Endothelial cell of umbilical vein (primary cell): ENCODE measurements around the gene IKZF5. TPM values are rescaled to one million over a fixed set of nuclear protein-coding genes. Genes with fewer than 3 reads are reported as not detected.

Source experiments
- BruUV-seq: library from RNA; stranded (reverse); fragments of 400-500 nt; replicated peaks from 2 replicates; lab custom pipeline; 2021; lab: Mats Ljungman, UMichigan
- CTCF ChIA-PET: fragments of 300-600, 350-600 bp; sonication (Branson Sonifier 250); formaldehyde crosslinking; loops from one replicate; lab custom pipeline; 2021; ENCODE audit warnings: antibody characterized with exemption, inconsistent platforms; lab: Charles Lee
- POLR2A ChIA-PET: fragments of 300-600, 350-600 bp; sonication (Branson Sonifier 250); formaldehyde crosslinking; loops from one replicate; lab custom pipeline; 2021; ENCODE audit warnings: antibody characterized with exemption, inconsistent platforms; lab: Charles Lee
- DNase-seq: peaks from one replicate; pipeline ENCODE4 v3.0.0-alpha.2; 2011; ENCODE audit warnings: low read depth, low spot score
- FAIRE-seq: peaks from 2 replicates; lab custom pipeline; 2011; peaks lifted over from hg19 to GRCh38; lab: Jason Lieb, UNC
- H2AFZ ChIP-seq: 2 replicates; pipeline ENCODE4 v1.6.0; 2012; ENCODE audit warnings: low read depth, low read length, control low read depth, inconsistent platforms
- H3K27ac ChIP-seq: 2 replicates; pipeline ENCODE4 v1.5.1; 2011; ENCODE audit warnings: low read depth, mild to moderate bottlenecking, control low read depth, low read length, moderate library complexity; ENCODE audit not compliant: insufficient read depth
- H3K27me3 ChIP-seq, 2 experiments: 2 replicates each; pipeline versions ENCODE4 v1.6.0 to v1.6.1; 2011; ENCODE audit warnings: low read length in 2 of 2, mixed read lengths in 1 of 2; ENCODE audit not compliant: control insufficient read depth in 2 of 2, insufficient read depth in 2 of 2
- H3K36me3 ChIP-seq, 2 experiments: 2 replicates in 1 of 2; 3 replicates in 1 of 2; pipeline ENCODE4 v1.5.1; 2011; ENCODE audit warnings: low read length in 2 of 2, mild to moderate bottlenecking in 1 of 2, moderate library complexity in 1 of 2; ENCODE audit not compliant: control insufficient read depth in 2 of 2, insufficient read depth in 2 of 2; ENCODE audit errors: extremely low read depth in 1 of 2
- H3K4me1 ChIP-seq: 3 replicates; pipeline ENCODE4 v1.5.1; 2011; ENCODE audit warnings: mild to moderate bottlenecking, low read length; ENCODE audit not compliant: control insufficient read depth, insufficient read depth; ENCODE audit errors: extremely low read depth
- H3K4me2 ChIP-seq: 2 replicates; pipeline ENCODE4 v1.6.1; 2011; ENCODE audit warnings: low read length, control low read depth, mixed read lengths; ENCODE audit not compliant: insufficient read depth
- H3K4me3 ChIP-seq, 3 experiments: fragments of 200-600 bp in 1 of 3; sonication (generic), shearing (Covaris generic) in 1 of 3; replicated peaks in 1 of 3; 2 replicates each; pipeline ENCODE4 v1.5.1; 2011 to 2016; ENCODE audit warnings: control low read depth in 3 of 3, low read length in 3 of 3, mild to moderate bottlenecking in 2 of 3, inconsistent platforms in 1 of 3, low read depth in 1 of 3, moderate library complexity in 1 of 3; ENCODE audit not compliant: insufficient read depth in 1 of 3
- H3K79me2 ChIP-seq: 2 replicates; pipeline ENCODE4 v1.6.0; 2012; ENCODE audit warnings: low read length, inconsistent platforms; ENCODE audit not compliant: control insufficient read depth, insufficient read depth
- H3K9ac ChIP-seq: replicated peaks from 2 replicates; pipeline ENCODE3; 2011; ENCODE audit warnings: low read length, control low read depth; ENCODE audit not compliant: insufficient read depth; ENCODE audit errors: extremely low read depth
- H3K9me1 ChIP-seq: replicated peaks from 3 replicates; pipeline ENCODE4 v1.6.0; 2011; ENCODE audit warnings: mild to moderate bottlenecking, low read length; ENCODE audit not compliant: control insufficient read depth, insufficient read depth; ENCODE audit errors: extremely low read depth
- H3K9me3 ChIP-seq: replicated peaks from 2 replicates; pipeline ENCODE4 v1.5.1; 2012; ENCODE audit warnings: low read length, inconsistent platforms; ENCODE audit not compliant: control insufficient read depth, insufficient read depth
- H4K20me1 ChIP-seq: replicated peaks from 2 replicates; pipeline ENCODE3; 2011; ENCODE audit warnings: mild to moderate bottlenecking, low read length; ENCODE audit not compliant: control insufficient read depth, insufficient read depth; ENCODE audit errors: extremely low read depth
- CTCF ChIP-seq, 2 donors: IDR thresholded peaks; 1 replicate in 1 of 2; 2 replicates in 1 of 2; pipeline ENCODE4 v1.5.1; 2011; ENCODE audit warnings: low read length in 2 of 2, mild to moderate bottlenecking in 2 of 2, moderate library complexity in 2 of 2, control low read depth in 1 of 2, inconsistent platforms in 1 of 2, low read depth in 1 of 2; ENCODE audit not compliant: insufficient read depth in 1 of 2; ENCODE audit errors: extremely low read depth in 1 of 2
- EZH2 ChIP-seq: IDR thresholded peaks from 2 replicates; pipeline ENCODE4 v1.6.1; 2012; ENCODE audit warnings: borderline replicate concordance, low read depth, mild to moderate bottlenecking, moderate library complexity, low read length, inconsistent platforms; ENCODE audit not compliant: severe bottlenecking
- FOS ChIP-seq: IDR thresholded peaks from 2 replicates; pipeline ENCODE4 v1.6.1; 2011; ENCODE audit warnings: mild to moderate bottlenecking, low read length, moderate library complexity, borderline replicate concordance; ENCODE audit not compliant: insufficient read depth
- GATA2 ChIP-seq: IDR thresholded peaks from 2 replicates; pipeline ENCODE4 v1.7.0; 2011; ENCODE audit warnings: low read depth, mild to moderate bottlenecking, moderate library complexity, mixed read lengths, low read length; ENCODE audit not compliant: insufficient read length, insufficient read depth
- JUN ChIP-seq: IDR thresholded peaks from 2 replicates; pipeline ENCODE4 v1.6.1; 2011; ENCODE audit warnings: borderline replicate concordance, low read depth; ENCODE audit not compliant: insufficient read length, insufficient read depth
- MAX ChIP-seq: IDR thresholded peaks from 2 replicates; pipeline ENCODE4 v1.6.1; 2011; ENCODE audit not compliant: insufficient read depth, insufficient read length
- MYC ChIP-seq: IDR thresholded peaks from one replicate; pipeline ENCODE4 v1.6.1; 2011; ENCODE audit warnings: mild to moderate bottlenecking, low read depth, low read length
- POLR2A ChIP-seq: IDR thresholded peaks from 2 replicates; pipeline ENCODE4 v1.6.1; 2012; ENCODE audit warnings: low read depth, mild to moderate bottlenecking, control low read depth, low read length
- POLR2AphosphoS5 ChIP-seq: IDR thresholded peaks from 2 replicates; pipeline ENCODE4 v1.6.1; 2012; ENCODE audit warnings: low read depth, mild to moderate bottlenecking, control low read depth, low read length, moderate library complexity; ENCODE audit not compliant: insufficient read depth
- dilution Hi-C: fragments of 300-500 bp; cut with MboI; formaldehyde crosslinking; loops from one replicate; pipeline ENCODE4 v1.15.0; 2019; ENCODE audit warnings: low sequenced_read_pairs; ENCODE audit not compliant: extremely low pct_ligation_motif_present
- intact Hi-C: fragments of 100-400 bp; cut with micrococcal nuclease; formaldehyde crosslinking; loops from one replicate; pipeline ENCODE4 v1.10.0; 2022
- polyA plus RNA-seq, 4 experiments: library from polyadenylated mRNA; depleted of rRNA in 3 of 4; stranded (reverse) in 3 of 4; unstranded in 1 of 4; fragments of >200 nt; gene quantifications; 2 replicates each; pipeline versions ENCODE4 v1.2.1 to v1.2.3, GENCODE V29; 2011 to 2012; ENCODE audit warnings: missing spikeins in 1 of 4
- total RNA-seq: library from RNA; stranded (reverse); gene quantifications from 2 replicates; pipeline ENCODE4 v1.2.3, GENCODE V29; 2021

Gene IKZF5
- total and polyA plus RNA-seq, 2 donors (not counting 3 experiments of a cell fraction or from before 2014, with no cell fraction given) = 7.1 to 10.3 TPM

GRCh38 chr10:123001370-123001769, 7.2 kb downstream of the IKZF5 start:
- CTCF ChIA-PET = no interaction called here
- H3K36me3 ChIP-seq = peaks cover 0 to 2% of the 10 kb centered on the region in 2 experiments
- H3K9ac ChIP-seq = no peak overlapping the region
- dilution Hi-C loops (no loop called here), intact Hi-C loops (loop anchor here (10.0 kb wide), 1 partner anchor 1603 kb away; no protein-coding TSS in a partner anchor)
- peaks cover 4% of the 10 kb centered on the region for H3K4me1 ChIP-seq
- BruUV-seq = no TSS peak
- FAIRE-seq (no peak), DNase-seq (no peak)
- H3K27ac ChIP-seq = no peak overlapping the region
- no peak overlapping the region for H3K4me2 ChIP-seq
- no peak for TF ChIP-seq MYC
- TF ChIP-seq EZH2 = no peak
- no peak for TF ChIP-seq POLR2A
- no peak for TF ChIP-seq CTCF (IDR thresholded peaks at IDR 0.05; ENCODE audit: extremely low read depth in 1 of 2, insufficient read depth in 1 of 2, low read depth in 1 of 2, low read length in 2 of 2)
- no peak for TF ChIP-seq JUN
- TF ChIP-seq GATA2 = no peak
- TF ChIP-seq POLR2AphosphoS5 = no peak
- TF ChIP-seq FOS = no peak
- TF ChIP-seq MAX = no peak
- H3K9me3 ChIP-seq = no peaks in the 10 kb centered on the region
- peaks cover 2% of the 10 kb centered on the region for H4K20me1 ChIP-seq
- no peak overlapping the region for H3K4me3 ChIP-seq
- H3K79me2 ChIP-seq = peaks cover 68% of the 10 kb centered on the region
- POLR2A ChIA-PET = no interaction called here
- H3K9me1 ChIP-seq = no peaks in the 10 kb centered on the region
- H3K27me3 ChIP-seq = no peaks in the 10 kb centered on the region
- no peak overlapping the region for H2AFZ ChIP-seq
